A673 (cell line): Measurements from ENCODE around the gene CLTCL1. TPM values are rescaled to one million over a fixed set of nuclear protein-coding genes. Genes with fewer than 3 reads are reported as not detected.
A peak's percentile ranks its signal among the peaks of the same experiment; 100 is the strongest.

Experiments used
- BruUV-seq: library from RNA; stranded (reverse); fragments of 400-500 nt; replicated peaks from 2 replicates; lab custom pipeline; 2021; lab: Mats Ljungman, UMichigan
- CTCF ChIA-PET: fragments of 300-600 bp; sonication (Branson Sonifier 250); formaldehyde crosslinking; loops from one replicate; lab custom pipeline; 2022; ENCODE audit warnings: antibody characterized with exemption; lab: Charles Lee
- POLR2A ChIA-PET: fragments of 300-600 bp; sonication (Branson Sonifier 250); formaldehyde crosslinking; loops from one replicate; lab custom pipeline; 2022; ENCODE audit warnings: antibody characterized with exemption; ENCODE audit not compliant: low non-redundant PET; lab: Charles Lee
- DNase-seq: peaks from one replicate; pipeline ENCODE4 v3.0.0-alpha.2; 2015; ENCODE audit warnings: low spot score
- H3K27ac ChIP-seq: fragments of 200-600 bp; sonication (generic); 2 replicates; pipeline ENCODE4 v1.5.1; 2016; ENCODE audit warnings: mixed run types, low read depth, mild to moderate bottlenecking, mixed read lengths, antibody characterized with exemption, low read length; ENCODE audit not compliant: poor library complexity, severe bottlenecking
- H3K27me3 ChIP-seq: fragments of 200-600 bp; sonication (generic); replicated peaks from 2 replicates; pipeline ENCODE4 v1.6.1; 2017; ENCODE audit warnings: mixed run types, low read depth, mild to moderate bottlenecking, mixed read lengths, antibody characterized with exemption, low read length; ENCODE audit not compliant: insufficient read depth, poor library complexity
- H3K36me3 ChIP-seq: fragments of 200-600 bp; sonication (generic); 2 replicates; pipeline ENCODE4 v1.6.1; 2016; ENCODE audit warnings: mixed run types, mild to moderate bottlenecking, mixed read lengths, antibody characterized with exemption, low read length; ENCODE audit not compliant: insufficient read depth, poor library complexity, severe bottlenecking
- H3K4me1 ChIP-seq: fragments of 200-600 bp; sonication (generic); 2 replicates; pipeline ENCODE4 v1.6.1; 2017; ENCODE audit warnings: mixed run types, mild to moderate bottlenecking, mixed read lengths, antibody characterized with exemption, low read length; ENCODE audit not compliant: insufficient read depth, poor library complexity, severe bottlenecking
- H3K4me3 ChIP-seq: fragments of 200-600 bp; sonication (generic); 2 replicates; pipeline ENCODE4 v1.5.1; 2016; ENCODE audit warnings: low read depth, mixed run types, mild to moderate bottlenecking, mixed read lengths, low read length; ENCODE audit not compliant: poor library complexity, severe bottlenecking
- H3K9me3 ChIP-seq: fragments of 200-600 bp; sonication (generic); 2 replicates; pipeline ENCODE4 v1.6.1; 2016; ENCODE audit warnings: mixed run types, low read depth, mild to moderate bottlenecking, mixed read lengths, antibody characterized with exemption, low read length; ENCODE audit not compliant: poor library complexity, severe bottlenecking
- EZH2 ChIP-seq: fragments of 200-600 bp; sonication (generic); IDR thresholded peaks from 2 replicates; pipeline ENCODE4 v1.6.1; 2017; ENCODE audit warnings: borderline replicate concordance, low read depth, mild to moderate bottlenecking, mixed read lengths, antibody characterized with exemption, low read length; ENCODE audit not compliant: poor library complexity, severe bottlenecking
- intact Hi-C: fragments of 100-400 bp; cut with micrococcal nuclease; formaldehyde crosslinking; loops from one replicate; pipeline ENCODE4 v1.10.0; 2022; ENCODE audit not compliant: unreplicated experiment
- total RNA-seq: library from RNA; stranded (reverse); gene quantifications from 2 replicates; pipeline ENCODE4 v1.2.3, GENCODE V29; 2021
- TF ChIP-seq, protein P1 (sequence below): fragments of 300-800, 200-600 bp; sonication (generic); conservative IDR thresholded peaks from 2 replicates; pipeline ENCODE4 v1.5.1; 2017; ENCODE audit warnings: low read depth, mild to moderate bottlenecking, antibody characterized with exemption, low read length, moderate library complexity, mixed read lengths

CLTCL1 gene
- total RNA-seq, 1 experiment from 2014 or later, result 7.5 TPM

- no TSS peak for BruUV-seq
- H3K9me3 ChIP-seq, result no peaks in the 10 kb centered on the region
- H3K27me3 ChIP-seq, result no peaks in the 10 kb centered on the region
- H3K4me1 ChIP-seq, result peaks cover 15% of the 10 kb centered on the region
- H3K27ac ChIP-seq, result no peak overlapping the region
- POLR2A ChIA-PET, result no interaction called here
- H3K36me3 ChIP-seq, result no peaks in the 10 kb centered on the region
- intact Hi-C loops, result no loop called here
- no peak for DNase-seq
- TF ChIP-seq EZH2, result no peak
- TF ChIP-seq, protein P1, sequence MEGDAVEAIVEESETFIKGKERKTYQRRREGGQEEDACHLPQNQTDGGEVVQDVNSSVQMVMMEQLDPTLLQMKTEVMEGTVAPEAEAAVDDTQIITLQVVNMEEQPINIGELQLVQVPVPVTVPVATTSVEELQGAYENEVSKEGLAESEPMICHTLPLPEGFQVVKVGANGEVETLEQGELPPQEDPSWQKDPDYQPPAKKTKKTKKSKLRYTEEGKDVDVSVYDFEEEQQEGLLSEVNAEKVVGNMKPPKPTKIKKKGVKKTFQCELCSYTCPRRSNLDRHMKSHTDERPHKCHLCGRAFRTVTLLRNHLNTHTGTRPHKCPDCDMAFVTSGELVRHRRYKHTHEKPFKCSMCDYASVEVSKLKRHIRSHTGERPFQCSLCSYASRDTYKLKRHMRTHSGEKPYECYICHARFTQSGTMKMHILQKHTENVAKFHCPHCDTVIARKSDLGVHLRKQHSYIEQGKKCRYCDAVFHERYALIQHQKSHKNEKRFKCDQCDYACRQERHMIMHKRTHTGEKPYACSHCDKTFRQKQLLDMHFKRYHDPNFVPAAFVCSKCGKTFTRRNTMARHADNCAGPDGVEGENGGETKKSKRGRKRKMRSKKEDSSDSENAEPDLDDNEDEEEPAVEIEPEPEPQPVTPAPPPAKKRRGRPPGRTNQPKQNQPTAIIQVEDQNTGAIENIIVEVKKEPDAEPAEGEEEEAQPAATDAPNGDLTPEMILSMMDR, result no peak
- CTCF ChIA-PET, result no interaction called here
- H3K4me3 ChIP-seq, result no peak overlapping the region
These were observed 70.7 kb downstream of the CLTCL1 start for GRCh38 chr22:19220867-19221266.

- intact Hi-C loops, result no loop called here
- TF ChIP-seq, protein P1, result no peak
- H3K9me3 ChIP-seq, result no peaks in the 10 kb centered on the region
- H3K4me1 ChIP-seq, result peaks cover 22% of the 10 kb centered on the region
- H3K27me3 ChIP-seq, result no peaks in the 10 kb centered on the region
- H3K27ac ChIP-seq, result peak overlapping the region; percentile 61
- ChIA-PET POLR2A (no interaction called here), CTCF (no interaction called here)
- no peaks in the 10 kb centered on the region for H3K36me3 ChIP-seq
- DNase-seq, result no peak
- no peak overlapping the region for H3K4me3 ChIP-seq
- BruUV-seq, result no TSS peak
These were observed 72.8 kb downstream of the CLTCL1 start for GRCh38 chr22:19218541-19219233.

- Histone ChIP-seq H3K27me3 (no peaks in the 10 kb centered on the region), H3K9me3 (no peaks in the 10 kb centered on the region), H3K36me3 (no peaks in the 10 kb centered on the region), H3K4me3 (no peak overlapping the region), H3K27ac (no peak overlapping the region), H3K4me1 (peaks cover 22% of the 10 kb centered on the region)
- ChIA-PET CTCF (no interaction called here), POLR2A (no interaction called here)
- no peak for DNase-seq
- TF ChIP-seq, protein P1, result no peak
- TF ChIP-seq EZH2, result no peak
- BruUV-seq, result no TSS peak
- intact Hi-C loops, result no loop called here
These were observed 74.9 kb downstream of the CLTCL1 start for GRCh38 chr22:19216579-19216978.
